Measurements from ENCODE around the gene CHST2. TPM values are rescaled to one million over a fixed set of nuclear protein-coding genes. Genes with fewer than 3 reads are reported as not detected.

CHST2 gene
- total and polyA plus RNA-seq, 9 donors = 1.2 to 8.0 (median 5.6) TPM

DNA sequence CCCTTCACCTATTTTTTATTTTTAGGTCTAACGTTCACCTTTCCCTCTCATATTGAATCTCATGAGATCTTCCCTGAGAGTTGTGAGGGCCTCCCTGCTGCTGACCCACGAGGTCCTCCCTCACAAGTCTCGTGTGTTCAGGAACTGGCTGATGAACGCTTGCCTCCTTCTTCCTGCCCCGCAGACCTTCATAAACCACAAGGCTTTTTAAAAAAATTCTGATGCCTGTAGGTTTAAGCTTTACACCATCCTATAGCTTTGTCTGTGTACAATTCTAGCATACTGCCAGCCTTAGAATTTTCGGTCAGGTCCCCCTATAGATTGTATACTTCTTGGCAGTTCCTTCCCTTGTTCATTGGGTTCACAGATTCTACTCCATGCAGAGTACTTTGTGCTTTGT lies 50.5 kb downstream of the CHST2 start:
- no peak for DNase-seq
- H3K36me3 ChIP-seq = no peaks in the 10 kb centered on the region
- no peaks in the 10 kb centered on the region for H3K27me3 ChIP-seq
- H3K9me3 ChIP-seq = no peaks in the 10 kb centered on the region
- H3K27ac ChIP-seq = no peak overlapping the region
- H3K4me3 ChIP-seq = no peak overlapping the region
- WGBS, 3 donors = 73 to 81% (median 80%) methylated on average over 6 of the region's 6 CpGs
- H3K4me1 ChIP-seq (ENCODE audit: insufficient read depth) = peaks cover 7% of the 10 kb centered on the region
- intact Hi-C loops (cut with DNase I) = no loop called here
- TF ChIP-seq EP300 (IDR thresholded peaks at IDR 0.05) (no peak), POLR2A (IDR thresholded peaks at IDR 0.05) (no peak)
- TF ChIP-seq, protein P1, sequence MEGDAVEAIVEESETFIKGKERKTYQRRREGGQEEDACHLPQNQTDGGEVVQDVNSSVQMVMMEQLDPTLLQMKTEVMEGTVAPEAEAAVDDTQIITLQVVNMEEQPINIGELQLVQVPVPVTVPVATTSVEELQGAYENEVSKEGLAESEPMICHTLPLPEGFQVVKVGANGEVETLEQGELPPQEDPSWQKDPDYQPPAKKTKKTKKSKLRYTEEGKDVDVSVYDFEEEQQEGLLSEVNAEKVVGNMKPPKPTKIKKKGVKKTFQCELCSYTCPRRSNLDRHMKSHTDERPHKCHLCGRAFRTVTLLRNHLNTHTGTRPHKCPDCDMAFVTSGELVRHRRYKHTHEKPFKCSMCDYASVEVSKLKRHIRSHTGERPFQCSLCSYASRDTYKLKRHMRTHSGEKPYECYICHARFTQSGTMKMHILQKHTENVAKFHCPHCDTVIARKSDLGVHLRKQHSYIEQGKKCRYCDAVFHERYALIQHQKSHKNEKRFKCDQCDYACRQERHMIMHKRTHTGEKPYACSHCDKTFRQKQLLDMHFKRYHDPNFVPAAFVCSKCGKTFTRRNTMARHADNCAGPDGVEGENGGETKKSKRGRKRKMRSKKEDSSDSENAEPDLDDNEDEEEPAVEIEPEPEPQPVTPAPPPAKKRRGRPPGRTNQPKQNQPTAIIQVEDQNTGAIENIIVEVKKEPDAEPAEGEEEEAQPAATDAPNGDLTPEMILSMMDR (IDR thresholded peaks at IDR 0.05) = no peak

DNA sequence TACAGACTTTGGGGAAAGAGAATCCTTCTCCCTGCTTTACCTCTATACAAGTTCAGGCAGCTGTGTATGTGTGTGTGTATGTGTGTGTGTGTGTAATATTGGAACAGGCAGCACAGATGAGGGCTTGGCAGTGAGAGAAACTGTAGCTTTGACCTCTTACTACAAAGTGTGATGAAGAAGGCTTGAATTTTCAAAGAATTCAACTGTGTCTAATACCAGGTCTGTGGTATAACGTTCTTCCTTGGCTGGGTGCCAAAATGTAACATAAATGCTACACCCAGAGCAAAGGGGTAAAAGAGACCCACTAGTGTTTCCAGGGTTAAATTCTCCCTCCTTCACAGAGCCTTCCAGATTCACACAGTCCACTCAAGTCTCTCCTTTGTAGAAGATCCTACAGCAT lies 51.1 kb downstream of the CHST2 start:
- Histone ChIP-seq H3K27ac (peak overlapping the region in 1 of 2 donors; percentile 38), H3K27me3 (no peaks in the 10 kb centered on the region), H3K4me1 (ENCODE audit: insufficient read depth) (peaks cover 7% of the 10 kb centered on the region), H3K36me3 (no peaks in the 10 kb centered on the region), H3K4me3 (no peak overlapping the region), H3K9me3 (no peaks in the 10 kb centered on the region)
- no peak for DNase-seq
- intact Hi-C loops (cut with DNase I) = no loop called here
- TF ChIP-seq POLR2A (IDR thresholded peaks at IDR 0.05) (no peak), EP300 (IDR thresholded peaks at IDR 0.05) (no peak)
- TF ChIP-seq, protein P1 (IDR thresholded peaks at IDR 0.05) = no peak
- 0 to 14% (median 6%) methylated on average over 1 of the region's 1 CpG for WGBS, 3 donors

DNA sequence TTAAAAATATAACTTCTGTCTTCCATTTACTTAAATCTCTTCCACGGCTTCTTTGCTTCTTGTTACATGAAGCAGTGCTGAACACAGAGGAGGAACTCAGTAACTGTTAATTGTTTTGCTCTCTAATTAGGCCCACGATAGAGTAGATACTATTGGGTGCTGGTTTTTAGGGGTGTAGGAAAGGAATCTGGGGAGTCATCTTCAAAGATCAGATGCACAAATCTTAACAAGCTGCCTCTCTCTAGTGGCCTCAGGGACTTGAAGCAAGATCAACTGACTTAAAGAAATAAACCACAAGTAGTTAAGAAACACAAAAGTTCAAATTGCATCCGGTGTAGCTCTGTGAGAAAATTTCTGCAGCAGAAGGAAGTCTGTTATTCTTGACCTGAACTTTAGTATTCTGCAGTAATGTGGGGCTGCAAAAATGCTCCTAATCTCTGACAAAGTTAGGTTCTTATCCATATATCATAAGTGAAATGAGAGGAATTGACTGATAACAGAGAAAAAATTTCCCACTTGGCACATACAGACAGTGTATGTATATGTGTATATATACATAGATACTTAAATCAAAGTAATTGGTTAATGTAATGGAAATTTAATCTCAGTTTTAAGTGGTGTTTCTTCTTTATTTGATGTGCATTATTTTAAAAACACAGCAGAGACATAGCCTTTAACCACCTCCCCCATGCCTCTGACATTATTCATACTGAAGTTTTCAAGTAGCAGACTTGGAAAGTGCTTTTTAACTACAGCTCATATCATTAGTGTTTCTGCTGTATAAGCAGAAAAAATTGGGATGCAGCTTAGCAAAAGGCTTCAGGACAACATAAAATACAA lies 51.8 kb downstream of the CHST2 start:
- no peaks in the 10 kb centered on the region for H3K27me3 ChIP-seq
- WGBS, 3 donors = 7 to 10% (median 9%) methylated on average over 3 of the region's 3 CpGs
- no peaks in the 10 kb centered on the region for H3K9me3 ChIP-seq
- intact Hi-C loops (cut with DNase I) = no loop called here
- H3K27ac ChIP-seq = peak overlapping the region in 1 of 2 donors; percentile 38
- no peaks in the 10 kb centered on the region for H3K36me3 ChIP-seq
- no peak for TF ChIP-seq EP300 (IDR thresholded peaks at IDR 0.05)
- no peak overlapping the region for H3K4me3 ChIP-seq
- no peak for DNase-seq
- peaks cover 7% of the 10 kb centered on the region for H3K4me1 ChIP-seq (ENCODE audit: insufficient read depth)

DNA sequence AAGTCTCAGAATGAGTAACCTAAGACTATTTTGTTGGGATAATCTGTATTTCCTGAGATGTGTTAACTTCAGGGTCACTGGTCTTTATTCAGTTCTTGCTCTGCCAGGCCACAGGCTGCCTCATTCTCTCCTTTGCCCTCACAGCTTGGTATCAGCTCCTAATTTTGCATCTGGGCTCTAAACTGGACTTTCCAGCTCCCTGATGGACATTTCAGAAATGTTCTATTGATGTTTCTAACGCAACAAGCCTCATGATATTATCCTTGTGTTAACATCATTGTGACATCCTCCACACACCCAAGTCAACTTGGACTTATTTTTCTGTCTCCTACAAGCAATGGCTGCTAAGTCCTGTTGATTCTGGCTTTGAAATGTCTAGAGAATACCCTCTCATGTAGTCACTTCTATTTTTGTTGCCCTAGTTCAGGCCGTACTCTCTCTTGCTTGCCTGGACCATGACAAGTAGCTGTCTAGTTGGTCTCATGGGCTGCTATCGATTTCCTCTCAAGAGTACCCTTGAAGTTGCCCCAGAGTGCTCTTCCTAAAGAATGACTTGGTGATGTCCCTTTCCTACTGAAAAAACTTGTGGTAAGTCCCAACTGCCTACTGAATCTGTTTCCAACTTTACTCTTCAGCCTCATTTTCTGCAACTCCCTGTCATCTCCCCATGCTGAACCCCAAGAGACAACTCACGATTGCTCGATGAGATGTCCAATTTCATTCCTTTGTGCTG lies 52.7 kb downstream of the CHST2 start:
- Histone ChIP-seq H3K9me3 (no peaks in the 10 kb centered on the region), H3K36me3 (no peaks in the 10 kb centered on the region), H3K27me3 (no peaks in the 10 kb centered on the region), H3K27ac (no peak overlapping the region), H3K4me1 (ENCODE audit: insufficient read depth) (peaks cover 7% of the 10 kb centered on the region), H3K4me3 (no peak overlapping the region)
- no peak for DNase-seq
- TF ChIP-seq POLR2A (IDR thresholded peaks at IDR 0.05) = no peak
- TF ChIP-seq, protein P1 (IDR thresholded peaks at IDR 0.05) = no peak
- no peak for TF ChIP-seq EP300 (IDR thresholded peaks at IDR 0.05)
- intact Hi-C loops (cut with DNase I) = no loop called here
- 87 to 90% (median 88%) methylated on average over 5 of the region's 5 CpGs for WGBS, 3 donors

DNA sequence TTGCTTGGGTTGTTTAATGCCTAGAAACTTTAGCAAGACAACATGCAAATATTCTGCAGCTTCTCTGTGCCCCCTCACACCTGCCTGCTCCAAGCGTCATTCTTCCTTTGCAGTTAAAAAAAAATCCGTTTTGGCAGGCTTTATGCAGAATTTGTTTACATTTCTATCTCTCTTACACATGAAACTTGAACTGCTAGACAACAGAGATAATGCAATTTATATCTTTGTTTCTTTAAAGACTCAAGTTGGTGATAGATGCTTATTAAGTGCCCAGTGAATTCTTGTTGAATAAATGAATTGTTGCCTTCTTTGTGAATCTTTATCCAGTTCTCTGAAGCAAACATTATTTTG lies 53.2 kb downstream of the CHST2 start:
- H3K4me3 ChIP-seq = no peak overlapping the region
- WGBS, 3 donors = 58 to 66% (median 59%) methylated on average over 2 of the region's 2 CpGs
- H3K9me3 ChIP-seq = no peaks in the 10 kb centered on the region
- no peaks in the 10 kb centered on the region for H3K27me3 ChIP-seq
- intact Hi-C loops (cut with DNase I) = no loop called here
- H3K27ac ChIP-seq = no peak overlapping the region
- no peak for TF ChIP-seq POLR2A (IDR thresholded peaks at IDR 0.05)
- TF ChIP-seq, protein P1 (IDR thresholded peaks at IDR 0.05) = no peak
- no peak for DNase-seq
- peaks cover 7% of the 10 kb centered on the region for H3K4me1 ChIP-seq (ENCODE audit: insufficient read depth)
- H3K36me3 ChIP-seq = no peaks in the 10 kb centered on the region

Measured in ovary (tissue), 9 donors.